ENCODE measurements around the gene RFFL. TPM values are rescaled to one million over a fixed set of nuclear protein-coding genes. Genes with fewer than 3 reads are reported as not detected.

Gene RFFL
- total and polyA plus RNA-seq, 9 of the 15 experiments (the other 6 are each of a cell fraction or from before 2014, with no cell fraction given) = 3.4 to 18.1 (median 12.8) TPM

- TF ChIP-seq KDM4B (IDR thresholded peaks at IDR 0.05; ENCODE audit: borderline replicate concordance in 2 of 2, low read depth in 1 of 2) (peak in 1 of 2 experiments; percentile 69; a peak in 1 of 4 replicates), ESRRA (IDR thresholded peaks at IDR 0.05; ENCODE audit: borderline replicate concordance, low read depth) (peak; percentile 44; the same call in 1 of the 2 replicates), POLR2H (tag; IDR thresholded peaks at IDR 0.05; ENCODE audit: low read depth) (peak; percentile 94), ATF1 (CRISPR knock-in tag; IDR thresholded peaks at IDR 0.05) (peak; percentile 71), ATF1 (tag; IDR thresholded peaks at IDR 0.05) (peak; percentile 99), GABPB1 (CRISPR knock-in tag; IDR thresholded peaks at IDR 0.05) (peak; percentile 93), MAX (CRISPR knock-in tag; IDR thresholded peaks at IDR 0.05) (peak; percentile 46; the same call in 1 of the 2 replicates), ZBTB33 (CRISPR knock-in tag; IDR thresholded peaks at IDR 0.05) (no peak), EP300 (IDR thresholded peaks at IDR 0.05; ENCODE audit: low read length) (peak; percentile 14; the same call in 1 of the 2 replicates), POLR2AphosphoS5 (IDR thresholded peaks at IDR 0.05; ENCODE audit: control insufficient read depth, insufficient read depth, low read depth, low read length) (peak; percentile 86)
Observed at GRCh38 chr17:34961093-34961911, 102.2 kb downstream of the RFFL start, which contains the start of the genes CCT6B and ZNF830 (continued).

Measured in K562 (cell line).